Measurements from ENCODE around the gene MCRS1. TPM values are rescaled to one million over a fixed set of nuclear protein-coding genes. Genes with fewer than 3 reads are reported as not detected.

MCRS1 gene
- polyA plus RNA-seq, 3 donors: 64.8 to 79.4 (median 67.7) TPM

DNA sequence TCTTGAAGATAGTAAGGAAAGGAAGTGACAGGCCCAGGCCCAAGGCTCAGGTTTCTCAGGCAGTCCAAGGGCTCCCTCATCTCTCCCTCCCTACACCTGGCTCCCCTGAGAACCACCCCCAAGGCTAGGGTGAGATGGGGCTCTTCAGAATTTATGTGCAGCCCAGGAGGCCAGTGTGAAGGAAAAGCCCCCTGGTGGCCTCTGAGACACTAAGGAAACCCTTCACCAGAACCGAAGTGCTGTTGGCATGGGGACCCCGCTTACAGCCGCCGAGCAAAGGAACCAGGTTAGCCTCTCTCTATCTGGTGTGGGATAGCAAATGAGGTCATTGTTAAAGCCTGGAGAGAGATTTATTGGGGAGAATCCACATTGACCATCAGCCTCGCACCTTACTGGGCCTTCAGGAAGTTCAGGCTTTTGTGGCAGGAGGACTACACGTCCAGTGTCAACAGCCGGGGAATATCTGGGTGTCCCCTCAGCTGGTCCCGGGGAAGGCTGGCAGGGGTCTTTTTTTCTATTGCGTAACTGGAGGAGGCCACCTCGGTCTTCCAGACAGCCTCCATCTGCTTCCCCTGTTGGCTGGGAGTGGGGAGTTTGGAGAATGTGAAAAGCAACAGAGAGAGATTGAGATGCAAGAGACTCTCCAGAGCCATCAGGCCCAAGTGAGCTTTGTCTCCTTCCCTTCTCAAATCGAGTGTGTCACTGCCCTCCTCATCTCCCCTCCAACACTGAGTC is 19.4 kb upstream of the MCRS1 start:
- DNase-seq (ENCODE audit: extremely low read depth in 1 of 11, low read depth in 9 of 11, low spot score in 4 of 11): no peak

DNA sequence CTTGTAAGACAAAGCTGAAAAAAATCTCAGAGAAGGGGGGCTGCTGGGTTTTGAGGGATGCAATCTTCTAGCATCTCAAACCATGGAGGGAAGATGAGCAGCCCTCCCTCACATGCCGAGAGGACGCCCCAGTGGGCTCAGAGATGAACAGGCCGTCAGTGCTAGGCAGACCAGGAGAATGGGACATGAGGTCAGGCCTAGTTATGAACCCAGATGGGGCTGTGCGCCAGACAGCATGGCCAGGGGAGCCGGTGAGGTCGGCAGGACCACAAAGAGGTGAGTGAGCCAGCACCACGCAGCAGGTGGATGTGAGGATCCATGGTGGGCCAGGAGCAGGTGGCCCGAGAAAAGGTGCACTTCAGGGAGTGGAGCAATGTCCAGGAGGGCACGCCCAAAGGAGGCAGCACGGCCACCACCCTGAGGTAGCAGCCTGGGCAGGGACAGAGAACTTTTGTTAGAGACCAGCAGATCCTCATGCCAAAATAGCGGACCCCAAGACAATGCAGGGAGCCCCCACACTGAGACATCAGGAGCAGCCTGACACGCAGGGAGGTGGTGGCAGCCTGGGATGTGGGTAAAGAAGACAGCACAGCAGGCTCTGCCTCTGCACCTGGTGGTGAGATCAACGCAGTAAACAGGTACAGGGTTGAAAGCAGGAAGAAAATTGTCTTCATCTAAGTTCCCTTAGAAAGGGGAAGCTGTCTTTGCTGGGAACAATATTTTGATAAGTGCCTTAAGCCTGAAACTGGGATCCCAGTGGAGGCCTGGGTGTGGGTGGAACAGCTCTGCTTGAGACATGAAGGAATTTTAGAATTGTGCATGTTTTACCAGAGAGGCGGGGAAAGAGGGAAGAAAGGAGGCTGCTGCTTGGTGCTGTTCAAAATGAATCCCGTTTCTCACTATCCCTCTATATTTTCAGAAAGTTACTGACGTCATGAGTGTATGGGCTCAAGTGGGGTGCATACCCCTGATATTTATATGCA is 17.8 kb upstream of the MCRS1 start:
- DNase-seq (ENCODE audit: extremely low read depth in 1 of 11, low read depth in 9 of 11, low spot score in 4 of 11): no peak

DNA sequence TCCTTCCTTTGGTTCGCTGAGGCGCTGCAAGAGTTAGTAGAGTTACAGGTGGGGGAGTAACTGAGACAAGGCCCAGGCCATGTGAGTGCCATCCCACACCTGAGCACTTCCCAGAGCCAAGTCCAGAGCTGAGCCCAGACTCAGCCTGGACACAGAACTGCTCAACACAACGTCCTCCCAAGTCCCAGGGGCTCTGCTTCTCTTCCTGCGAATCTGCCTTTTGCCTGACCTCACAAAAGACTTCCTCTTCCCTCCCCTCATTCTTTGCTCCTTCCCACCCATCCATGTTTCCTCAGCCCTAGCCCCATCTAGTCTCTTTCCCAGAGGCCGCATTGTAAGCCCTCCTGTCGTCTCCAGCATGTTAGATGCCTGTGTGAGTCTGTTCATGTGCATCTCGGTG is 16.6 kb upstream of the MCRS1 start:
- no peak for DNase-seq (ENCODE audit: extremely low read depth in 1 of 11, low read depth in 9 of 11, low spot score in 4 of 11)

- no peak for DNase-seq (ENCODE audit: extremely low read depth in 1 of 11, low read depth in 9 of 11, low spot score in 4 of 11)
Observed at GRCh38 chr12:49583366-49584094, 15.6 kb upstream of the MCRS1 start.

DNA sequence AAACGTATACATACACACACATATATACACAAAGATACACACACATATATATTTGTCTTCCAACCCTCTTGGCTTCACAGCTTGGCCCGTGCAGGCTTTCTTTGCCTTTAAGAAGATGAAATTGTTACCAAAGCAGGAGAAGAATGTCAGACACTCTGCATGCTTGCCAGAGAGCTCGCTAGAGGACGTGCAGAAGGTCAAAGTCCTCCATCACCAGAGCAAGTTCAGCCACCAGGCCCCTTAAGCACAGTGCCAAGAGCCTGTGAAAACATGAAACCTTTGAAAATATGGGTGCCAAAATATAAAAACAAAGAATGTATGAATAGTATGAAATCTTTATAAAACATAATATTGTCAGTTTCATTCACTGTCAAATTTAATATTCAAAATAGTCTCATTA is 14.9 kb upstream of the MCRS1 start:
- no peak for DNase-seq (ENCODE audit: extremely low read depth in 1 of 11, low read depth in 9 of 11, low spot score in 4 of 11)

- DNase-seq (ENCODE audit: extremely low read depth in 1 of 11, low read depth in 9 of 11, low spot score in 4 of 11): no peak
Observed at GRCh38 chr12:49582201-49582600, 14.3 kb upstream of the MCRS1 start.

DNA sequence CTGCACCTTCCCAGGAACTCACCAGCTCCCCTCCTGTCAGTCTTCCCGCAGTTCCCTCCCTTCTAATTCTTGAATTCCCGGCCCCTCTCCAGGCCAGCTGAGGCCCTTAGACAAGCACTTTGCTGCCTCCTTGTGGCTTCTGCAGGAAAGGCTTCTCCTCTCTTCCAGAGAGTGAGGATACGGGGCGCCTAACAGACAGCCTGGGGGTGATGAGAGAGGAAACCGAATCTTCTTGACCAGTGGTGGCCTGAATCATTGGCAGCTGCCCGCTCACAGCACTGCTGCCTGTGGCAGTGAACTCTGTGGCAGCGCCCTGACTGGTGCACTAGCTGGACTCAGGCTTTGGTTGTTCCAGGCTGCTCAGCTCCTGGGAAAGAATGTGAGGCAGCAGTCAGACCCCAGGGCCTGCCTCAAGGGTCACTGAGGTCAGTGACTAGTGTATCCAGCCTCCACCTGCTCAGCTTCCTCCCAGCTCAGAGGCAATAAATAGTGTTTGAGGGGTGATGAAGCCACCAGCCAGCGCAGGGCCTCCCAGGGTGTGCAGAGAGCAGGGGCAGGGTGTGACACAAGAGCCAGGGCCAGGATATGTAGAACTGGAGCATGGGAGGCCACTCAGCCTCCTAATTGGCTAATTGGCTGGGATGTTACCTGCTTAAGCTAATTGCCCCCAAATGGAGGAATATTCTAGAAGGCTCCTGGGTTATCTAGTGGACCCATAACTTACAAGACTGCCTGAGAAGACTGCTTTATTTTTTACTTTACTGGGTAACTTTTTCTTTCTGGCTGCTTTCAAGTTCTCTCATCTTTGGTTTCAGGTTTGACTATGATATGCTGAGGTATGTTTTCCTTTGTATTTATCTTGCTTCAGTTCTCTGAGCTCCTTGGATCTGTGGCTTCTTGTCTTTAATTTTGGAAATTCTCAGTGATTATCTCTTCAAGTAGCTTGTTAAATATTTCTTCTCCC is 12.9 kb upstream of the MCRS1 start:
- peak; percentile 58 to 87 (median 76) for DNase-seq (ENCODE audit: extremely low read depth in 1 of 11, low read depth in 9 of 11, low spot score in 4 of 11)

GRCh38 chr12:49578471-49579112 is 10.7 kb upstream of the MCRS1 start:
- no peak for DNase-seq (ENCODE audit: extremely low read depth in 1 of 11, low read depth in 9 of 11, low spot score in 4 of 11)

DNA sequence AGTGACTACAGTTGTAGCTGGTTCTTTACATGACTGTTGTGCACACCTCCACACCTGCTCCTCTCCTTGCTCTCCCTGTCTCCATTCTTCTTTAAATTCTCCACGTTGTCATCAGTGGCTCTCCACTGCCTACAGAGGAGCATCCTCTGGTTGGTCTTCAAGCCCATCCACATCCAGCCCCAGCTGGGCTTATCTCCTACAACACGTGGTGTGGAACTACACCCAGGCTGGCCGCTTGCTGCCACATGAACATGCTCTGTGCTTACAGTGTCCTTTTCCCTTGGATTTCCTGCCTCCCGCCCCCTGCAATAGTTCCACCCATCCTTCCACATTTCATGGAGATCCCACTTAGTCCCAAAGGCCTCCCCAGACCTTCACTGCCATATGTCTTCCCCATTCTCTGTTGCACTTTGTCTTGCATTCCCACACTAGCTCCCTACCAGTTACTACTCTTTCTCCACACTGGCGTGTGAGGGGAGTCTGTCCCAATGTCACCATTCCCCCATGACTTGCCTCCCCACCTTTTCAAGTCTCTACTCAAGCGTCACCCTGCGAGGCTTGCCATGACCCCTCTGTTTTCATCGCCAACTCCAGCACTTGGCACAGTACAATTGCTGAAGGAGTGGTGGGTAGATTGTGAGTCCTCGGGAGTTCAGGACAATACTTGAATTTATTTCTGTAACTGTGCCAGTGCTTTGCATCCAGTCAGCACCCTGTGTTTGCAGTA is 9.8 kb upstream of the MCRS1 start:
- no peak for DNase-seq (ENCODE audit: extremely low read depth in 1 of 11, low read depth in 9 of 11, low spot score in 4 of 11)

DNA sequence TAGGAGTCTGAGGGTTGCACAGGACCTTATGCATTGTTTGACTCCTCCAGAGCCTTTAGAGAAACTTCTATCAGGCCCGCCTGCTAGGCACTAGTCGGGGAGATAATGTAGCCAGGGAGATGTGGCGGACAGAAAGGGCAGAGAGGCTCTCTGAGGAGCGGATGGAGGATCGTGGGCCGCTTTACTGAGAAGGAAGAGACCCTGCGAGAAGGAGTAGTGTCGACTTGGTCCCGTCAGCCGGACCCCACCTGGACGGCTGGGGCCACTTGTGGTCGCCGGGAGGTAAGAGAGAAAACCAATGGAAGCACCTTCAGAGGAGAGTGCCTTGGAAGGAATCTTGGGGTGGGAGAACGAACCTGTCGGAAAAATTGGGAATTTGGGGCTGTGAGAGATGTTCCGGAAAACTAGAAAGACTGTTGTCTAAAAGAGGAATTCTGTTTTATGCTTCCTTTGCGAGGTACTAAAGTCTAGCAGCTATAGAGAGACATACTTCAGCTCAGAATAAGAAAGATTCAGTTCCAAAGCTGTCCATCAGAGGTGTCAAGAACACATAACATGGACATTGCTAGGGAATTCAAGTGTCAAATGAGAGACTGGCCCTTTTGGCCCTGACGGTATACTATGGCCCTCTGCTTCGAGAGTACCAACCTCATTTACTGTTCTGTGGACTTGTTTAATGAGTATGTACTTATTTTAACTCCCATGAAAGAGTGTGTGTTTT is 660 bp upstream of the MCRS1 start:
- no peak for DNase-seq (ENCODE audit: extremely low read depth in 1 of 11, low read depth in 9 of 11, low spot score in 4 of 11)

- no peak for DNase-seq (ENCODE audit: extremely low read depth in 1 of 11, low read depth in 9 of 11, low spot score in 4 of 11)
Observed at GRCh38 chr12:49567302-49567610, 686 bp downstream of the MCRS1 start.

GRCh38 chr12:49566361-49566760 is 1.6 kb downstream of the MCRS1 start:
- DNase-seq (ENCODE audit: extremely low read depth in 1 of 11, low read depth in 9 of 11, low spot score in 4 of 11): no peak

DNA sequence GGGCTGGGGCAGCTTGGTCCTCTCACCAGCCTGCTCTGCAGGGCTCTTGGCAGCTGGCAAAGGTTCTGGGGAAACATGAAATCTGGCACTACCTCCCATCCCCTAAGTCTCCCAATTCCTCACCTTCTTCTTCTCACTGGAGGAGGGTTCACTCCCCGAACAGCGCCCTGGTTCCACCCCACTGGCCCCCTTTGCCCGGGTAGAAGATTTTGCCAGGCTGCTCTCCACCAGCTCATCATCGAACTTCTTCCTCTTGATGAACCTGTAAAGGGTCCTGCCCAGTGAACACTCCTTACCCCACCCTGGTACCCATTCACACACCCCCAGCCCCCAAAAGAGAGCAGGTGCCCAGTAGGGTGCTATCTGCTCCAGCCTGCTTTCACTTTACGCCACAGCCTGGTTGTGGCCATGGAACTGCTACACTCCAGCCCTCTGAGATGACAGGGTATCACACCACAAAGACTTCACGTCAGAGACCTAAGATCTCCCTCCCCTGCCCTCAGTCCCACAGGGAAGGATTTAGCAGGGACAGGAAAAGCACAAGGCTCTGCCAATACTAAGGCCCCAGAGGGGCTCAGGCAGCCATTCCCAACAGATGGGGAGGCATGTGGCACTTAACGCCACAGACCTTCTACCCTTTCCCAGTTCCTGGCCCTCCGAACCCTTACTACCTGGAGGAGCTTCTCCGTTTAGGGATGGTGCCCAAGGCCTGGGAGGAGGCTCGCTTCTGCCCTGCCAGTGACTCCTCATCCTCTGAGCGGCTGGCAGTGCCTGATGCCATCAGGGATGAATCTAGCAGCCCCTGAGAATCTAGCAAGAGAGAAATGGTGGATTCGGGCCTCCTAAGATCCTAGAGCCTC is 2.3 kb downstream of the MCRS1 start:
- DNase-seq (ENCODE audit: extremely low read depth in 1 of 11, low read depth in 9 of 11, low spot score in 4 of 11): no peak

DNA sequence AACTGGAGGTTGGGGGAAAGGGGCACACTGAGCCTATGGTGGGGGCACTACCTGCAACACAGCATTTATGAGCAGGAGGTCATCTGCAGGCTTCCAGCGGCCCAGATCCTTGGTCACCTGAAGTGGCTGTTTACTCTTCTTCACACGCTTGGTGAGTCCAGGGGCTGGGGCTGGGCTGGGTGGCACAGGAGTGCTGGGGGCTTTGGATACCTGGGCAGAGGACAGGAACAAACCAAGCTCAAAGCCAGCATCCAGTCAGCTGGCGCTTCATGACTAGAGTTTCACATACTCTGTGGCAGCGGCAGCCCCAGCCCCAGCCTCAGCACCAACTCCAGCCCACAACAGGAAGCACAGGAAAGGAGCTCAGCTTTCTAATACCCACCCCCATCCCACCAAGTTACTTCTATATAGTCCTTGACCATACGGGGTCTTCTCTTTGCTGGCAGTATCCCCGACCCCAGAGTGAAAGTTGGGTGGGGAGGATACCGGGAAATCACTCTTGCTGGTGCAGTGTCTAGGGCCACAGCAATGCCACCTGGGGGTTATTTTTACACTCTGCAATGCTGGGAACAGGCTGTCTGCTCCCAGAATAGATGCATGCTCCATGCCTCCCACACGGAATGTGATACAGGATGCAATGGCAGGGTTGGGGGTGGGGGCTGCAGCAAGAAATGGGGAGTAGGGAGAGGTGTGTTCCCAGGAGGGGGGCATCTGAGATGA is 3.1 kb downstream of the MCRS1 start:
- no peak for DNase-seq (ENCODE audit: extremely low read depth in 1 of 11, low read depth in 9 of 11, low spot score in 4 of 11)

DNA sequence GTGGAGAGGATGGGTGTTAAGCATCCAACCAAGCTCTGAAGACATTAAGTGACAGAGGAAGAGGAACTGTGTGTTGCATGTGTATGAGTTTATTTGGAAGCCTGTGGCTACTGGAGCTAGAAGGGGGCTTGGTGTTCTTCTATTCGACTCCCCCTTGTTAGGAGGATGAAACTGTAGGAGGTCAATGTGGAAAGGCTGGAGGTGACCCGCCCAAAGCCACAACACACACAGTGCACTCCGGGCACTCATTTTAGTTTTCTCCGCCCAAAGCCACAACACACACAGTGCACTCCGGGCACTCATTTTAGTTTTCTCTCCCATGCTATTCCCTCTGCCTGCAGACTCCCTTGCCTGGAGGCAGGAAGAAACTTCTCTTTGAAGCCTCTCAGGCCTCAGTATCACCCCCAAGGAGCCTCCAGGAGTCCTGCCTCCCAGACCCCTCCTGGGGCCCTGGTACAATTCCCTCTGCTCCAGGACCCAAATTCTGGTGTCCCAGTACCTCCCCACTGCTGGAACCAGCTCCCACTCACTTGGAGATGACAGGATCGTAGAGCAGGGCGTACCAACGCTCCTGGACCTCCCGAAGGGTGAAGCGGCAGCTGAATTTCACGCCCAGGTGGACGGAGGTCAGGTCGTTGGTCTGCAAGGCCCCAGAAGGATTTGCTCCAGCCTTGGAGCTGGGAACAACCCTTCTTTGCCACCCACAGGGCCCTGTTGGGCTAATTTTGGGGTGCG is 3.8 kb downstream of the MCRS1 start:
- DNase-seq (ENCODE audit: extremely low read depth in 1 of 11, low read depth in 9 of 11, low spot score in 4 of 11): no peak

Data from renal cortex interstitium (tissue), 11 donors.